WTC11 (cell line): Measurements from ENCODE around the gene TRIM17. TPM values are rescaled to one million over a fixed set of nuclear protein-coding genes. Genes with fewer than 3 reads are reported as not detected.

ENCODE experiments used
- AR ChIP-seq: fragments of 250-450 bp; sonication (Bioruptor Pico); IDR thresholded peaks from 2 replicates; pipeline ENCODE4 v1.9.0; 2021; ENCODE audit warnings: mild to moderate bottlenecking
- ATF1 ChIP-seq: sonication (generic); formaldehyde crosslinking; IDR thresholded peaks from 2 replicates; pipeline ENCODE4 v1.8.1; 2023; ENCODE audit warnings: mild to moderate bottlenecking, moderate library complexity, missing genetic modification reagents
- CBFB ChIP-seq: sonication (generic); formaldehyde crosslinking; IDR thresholded peaks from 2 replicates; pipeline ENCODE4 v1.8.1; 2022; ENCODE audit warnings: mild to moderate bottlenecking, low read depth, missing genetic modification reagents
- E2F1 ChIP-seq: sonication (generic); formaldehyde crosslinking; IDR thresholded peaks from 2 replicates; pipeline ENCODE4 v1.8.0; 2022; ENCODE audit warnings: mild to moderate bottlenecking, missing genetic modification reagents
- E2F4 ChIP-seq: sonication (generic); formaldehyde crosslinking; IDR thresholded peaks from 2 replicates; pipeline ENCODE4 v1.8.1; 2022; ENCODE audit warnings: low read depth, mild to moderate bottlenecking, moderate library complexity, missing genetic modification reagents, borderline replicate concordance
- EMX1 ChIP-seq: fragments of 250-450 bp; sonication (Bioruptor Pico); IDR thresholded peaks from 2 replicates; pipeline ENCODE4 v1.8.0; 2021; ENCODE audit warnings: mild to moderate bottlenecking
- FOXK1 ChIP-seq: sonication (generic); formaldehyde crosslinking; IDR thresholded peaks from 2 replicates; pipeline ENCODE4 v1.8.0; 2022; ENCODE audit warnings: mild to moderate bottlenecking, moderate library complexity, missing genetic modification reagents
- FOXP4 ChIP-seq: sonication (generic); formaldehyde crosslinking; IDR thresholded peaks from 2 replicates; pipeline ENCODE4 v1.8.0; 2022; ENCODE audit warnings: mild to moderate bottlenecking, missing genetic modification reagents
- GABPB1 ChIP-seq: sonication (generic); formaldehyde crosslinking; IDR thresholded peaks from 2 replicates; pipeline ENCODE4 v1.8.1; 2023; ENCODE audit warnings: mild to moderate bottlenecking, missing genetic modification reagents
- GTF2I ChIP-seq: fragments of 250-450 bp; sonication (Bioruptor Pico); conservative IDR thresholded peaks from 2 replicates; pipeline ENCODE4 v1.4.0; 2021; ENCODE audit warnings: mild to moderate bottlenecking
- MLX ChIP-seq: sonication (generic); formaldehyde crosslinking; IDR thresholded peaks from 2 replicates; pipeline ENCODE4 v1.8.1; 2023; ENCODE audit warnings: mild to moderate bottlenecking, missing genetic modification reagents, moderate library complexity
- MXD4 ChIP-seq: fragments of 250-450 bp; sonication (Bioruptor Pico); IDR thresholded peaks from 2 replicates; pipeline ENCODE4 v1.8.0; 2021; ENCODE audit warnings: mild to moderate bottlenecking, moderate library complexity, borderline replicate concordance
- MYBL2 ChIP-seq: sonication (generic); formaldehyde crosslinking; IDR thresholded peaks from 2 replicates; pipeline ENCODE4 v1.8.1; 2023; ENCODE audit warnings: mild to moderate bottlenecking, moderate library complexity, missing genetic modification reagents
- NFATC4 ChIP-seq: fragments of 250-450 bp; sonication (Bioruptor Pico); IDR thresholded peaks from 2 replicates; pipeline ENCODE4 v1.9.0; 2021; ENCODE audit warnings: mild to moderate bottlenecking
- NFE2L1 ChIP-seq: sonication (generic); formaldehyde crosslinking; IDR thresholded peaks from 2 replicates; pipeline ENCODE4 v1.8.1; 2023; ENCODE audit warnings: missing genetic modification reagents
- NFYB ChIP-seq: sonication (generic); formaldehyde crosslinking; conservative IDR thresholded peaks from 2 replicates; pipeline ENCODE4 v1.8.0; 2022; ENCODE audit warnings: low read depth, missing genetic modification reagents
- NR2C2 ChIP-seq: sonication (generic); formaldehyde crosslinking; IDR thresholded peaks from 2 replicates; pipeline ENCODE4 v1.8.0; 2022; ENCODE audit warnings: mild to moderate bottlenecking, missing genetic modification reagents
- NR3C1 ChIP-seq: sonication (generic); formaldehyde crosslinking; conservative IDR thresholded peaks from 2 replicates; pipeline ENCODE4 v1.8.1; 2023; ENCODE audit warnings: low read depth, mild to moderate bottlenecking, missing genetic modification reagents
- PRDM15 ChIP-seq: sonication (generic); formaldehyde crosslinking; IDR thresholded peaks from 2 replicates; pipeline ENCODE4 v1.8.0; 2022; ENCODE audit warnings: missing genetic modification reagents
- TCF7 ChIP-seq: sonication (generic); formaldehyde crosslinking; IDR thresholded peaks from 2 replicates; pipeline ENCODE4 v1.8.0; 2022; ENCODE audit warnings: mild to moderate bottlenecking, low read depth, missing genetic modification reagents, moderate library complexity
- USF1 ChIP-seq: sonication (generic); formaldehyde crosslinking; IDR thresholded peaks from 2 replicates; pipeline ENCODE4 v1.8.0; 2022; ENCODE audit warnings: mild to moderate bottlenecking, missing genetic modification reagents
- ZBTB21 ChIP-seq: sonication (generic); formaldehyde crosslinking; IDR thresholded peaks from 2 replicates; pipeline ENCODE4 v1.8.1; 2023; ENCODE audit warnings: mild to moderate bottlenecking, missing genetic modification reagents, borderline replicate concordance
- ZNF121 ChIP-seq: sonication (generic); formaldehyde crosslinking; IDR thresholded peaks from 2 replicates; pipeline ENCODE4 v1.8.0; 2023; ENCODE audit warnings: missing genetic modification reagents
- ZNF423 ChIP-seq: fragments of 250-450 bp; sonication (Bioruptor Pico); IDR thresholded peaks from 2 replicates; pipeline ENCODE4 v2.1.2; 2022; ENCODE audit warnings: mild to moderate bottlenecking, moderate library complexity
- ZNF512 ChIP-seq: sonication (generic); formaldehyde crosslinking; IDR thresholded peaks from 2 replicates; pipeline ENCODE4 v1.8.1; 2022; ENCODE audit warnings: missing genetic modification reagents, borderline replicate concordance
- total RNA-seq: library from RNA; stranded (reverse); gene quantifications from 3 replicates; pipeline ENCODE4 v1.2.3, GENCODE V29; 2021

The TRIM17 gene
- total RNA-seq, 1 experiment from 2014 or later = 2.6 TPM

- TF ChIP-seq EMX1 (peak; percentile 62; the same call in 1 of the 2 replicates), E2F1 (CRISPR knock-in tag) (0 out of 2 replicates have a peak, but pooled peaks have one; percentile 43), FOXP4 (CRISPR knock-in tag) (peak; percentile 25; the same call in 1 of the 2 replicates), ATF1 (CRISPR knock-in tag) (no peak), E2F4 (no peak), TCF7 (CRISPR knock-in tag) (no peak), GTF2I (CRISPR knock-in tag) (no peak), NFATC4 (no peak), AR (CRISPR knock-in tag) (0 out of 2 replicates have a peak, but pooled peaks have one; percentile 36), NR3C1 (CRISPR knock-in tag) (no peak), MLX (CRISPR knock-in tag) (no peak), NR2C2 (CRISPR knock-in tag) (no peak), PRDM15 (CRISPR knock-in tag) (no peak), GABPB1 (no peak), ZNF121 (CRISPR knock-in tag) (no peak), NFE2L1 (no peak), NFYB (CRISPR knock-in tag) (peak; percentile 90), MYBL2 (CRISPR knock-in tag) (no peak), CBFB (no peak), USF1 (peak; percentile 85), ZNF423 (CRISPR knock-in tag) (no peak), FOXK1 (CRISPR knock-in tag) (peak; percentile 95), ZBTB21 (no peak), MXD4 (CRISPR knock-in tag) (no peak), ZNF512 (CRISPR knock-in tag) (no peak)
Observed at GRCh38 chr1:228457396-228458176, 40.9 kb upstream of the TRIM17 start (continued).
